ENCODE measurements around the gene ERP44.
"Not testable (repeated sequence)": the region's sequence is repeated elsewhere in the genome, so short reads cannot be mapped to it uniquely, and the experiment has no call there.

DNA sequence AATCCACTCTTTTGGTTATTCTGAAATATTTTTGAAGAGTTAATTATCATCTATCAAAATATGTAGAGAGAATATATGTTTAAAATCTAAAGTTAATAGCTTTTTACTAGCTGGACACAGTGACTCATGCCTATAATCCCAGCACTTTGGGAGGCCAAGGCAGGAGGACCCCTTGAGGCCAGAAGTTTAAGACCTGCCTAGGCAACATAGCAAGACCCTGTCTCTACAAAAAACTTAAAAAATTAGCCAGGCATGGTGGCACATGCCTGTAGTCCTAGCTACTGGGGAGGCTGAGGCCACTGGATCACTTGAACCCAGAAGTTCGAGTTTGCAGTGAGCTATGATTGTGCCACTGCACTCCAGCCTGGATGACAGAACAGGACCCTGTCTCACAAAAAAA, 36.1 kb downstream of the ERP44 start:
- TF ChIP-seq POLR2AphosphoS5 (IDR thresholded peaks at IDR 0.05); CTCF (IDR thresholded peaks at IDR 0.05 in 8 of 11, conservative IDR thresholded peaks at IDR 0.05 in 3 of 11); POLR2A (IDR thresholded peaks at IDR 0.05): not testable (repeated sequence)
